Neural progenitor cell (in vitro differentiated cells): ENCODE data around the gene PRR35. TPM values are rescaled to one million over a fixed set of nuclear protein-coding genes. Genes with fewer than 3 reads are reported as not detected.

Experiments used
- DNase-seq: peaks from one replicate; pipeline ENCODE4 v3.0.0-alpha.2; 2016; ENCODE audit warnings: low spot score
- H2AFZ ChIP-seq: fragments of 200-600 bp; sonication (generic); replicated peaks from 2 replicates; pipeline ENCODE4 v1.6.1; 2016; ENCODE audit warnings: antibody characterized with exemption
- H3F3A ChIP-seq: fragments of 200-600 bp; sonication (generic); 2 replicates; pipeline ENCODE4 v1.6.1; 2016; ENCODE audit warnings: antibody characterized with exemption, low read depth
- H3K27ac ChIP-seq: fragments of 200-600 bp; sonication (generic); 2 replicates; pipeline ENCODE4 v1.5.1; 2016; ENCODE audit warnings: mild to moderate bottlenecking
- H3K27me3 ChIP-seq: fragments of 200-600 bp; sonication (generic); 2 replicates; pipeline ENCODE4 v1.6.1; 2016; ENCODE audit warnings: mild to moderate bottlenecking, moderate library complexity
- H3K36me3 ChIP-seq: fragments of 200-600 bp; sonication (generic); 2 replicates; pipeline ENCODE4 v1.5.1; 2016
- H3K4me1 ChIP-seq: fragments of 200-600 bp; sonication (generic); 2 replicates; pipeline ENCODE4 v1.6.1; 2016; ENCODE audit warnings: mixed run types
- H3K4me2 ChIP-seq: fragments of 200-600 bp; sonication (generic); 2 replicates; pipeline ENCODE4 v1.6.1; 2016
- H3K4me3 ChIP-seq: fragments of 200-600 bp; sonication (generic); 2 replicates; pipeline ENCODE4 v1.5.1; 2016
- H3K79me2 ChIP-seq: fragments of 200-600 bp; sonication (generic); 2 replicates; pipeline ENCODE4 v1.6.1; 2016; ENCODE audit warnings: low read depth
- H3K9ac ChIP-seq: fragments of 200-600 bp; sonication (generic); 2 replicates; pipeline ENCODE4 v1.6.1; 2016
- H3K9me3 ChIP-seq: fragments of 200-600 bp; sonication (generic); 2 replicates; pipeline ENCODE4 v1.5.1; 2016; ENCODE audit warnings: low read depth
- H4K20me1 ChIP-seq: fragments of 200-600 bp; sonication (generic); 2 replicates; pipeline ENCODE4 v1.6.1; 2016; ENCODE audit warnings: low read depth
- H3K27ac Mint-ChIP-seq: 3 replicates; pipeline ENCODE4 v1.8.0; 2021; ENCODE audit warnings: mixed read lengths
- H3K27me3 Mint-ChIP-seq: 2 replicates; pipeline ENCODE4 v1.8.0; 2022; ENCODE audit warnings: low read depth, mild to moderate bottlenecking, inconsistent platforms, moderate library complexity, mixed read lengths; ENCODE audit not compliant: insufficient read depth
- H3K36me3 Mint-ChIP-seq: 3 replicates; pipeline ENCODE4 v1.8.0; 2021; ENCODE audit warnings: mixed read lengths
- H3K4me1 Mint-ChIP-seq: 3 replicates; pipeline ENCODE4 v1.8.0; 2021; ENCODE audit warnings: mixed read lengths
- H3K4me3 Mint-ChIP-seq: 3 replicates; pipeline ENCODE4 v1.8.0; 2021; ENCODE audit warnings: mild to moderate bottlenecking, moderate library complexity, mixed read lengths
- H3K9me3 Mint-ChIP-seq: 3 replicates; pipeline ENCODE4 v1.8.0; 2020; ENCODE audit warnings: mixed read lengths
- CTCF ChIP-seq: fragments of 200-600 bp; sonication (generic); IDR thresholded peaks from 2 replicates; pipeline ENCODE4 v1.5.1; 2017; ENCODE audit warnings: antibody characterized with exemption, mild to moderate bottlenecking
- EZH2 ChIP-seq: fragments of 200-600 bp; sonication (generic); IDR thresholded peaks from 2 replicates; pipeline ENCODE4 v1.6.1; 2017; ENCODE audit warnings: antibody characterized with exemption, mild to moderate bottlenecking, moderate library complexity
- EZH2phosphoT487 ChIP-seq: fragments of 200-600 bp; sonication (generic); IDR thresholded peaks from 2 replicates; pipeline ENCODE4 v1.6.1; 2017; ENCODE audit warnings: antibody characterized with exemption
- total RNA-seq: library from RNA; depleted of rRNA; stranded (reverse); fragments of >200 nt; gene quantifications from 2 replicates; pipeline ENCODE4 v1.2.3, GENCODE V29; 2015; ENCODE audit warnings: low replicate concordance

PRR35 gene
- total RNA-seq, 1 donor from 2014 or later, result not detected

GRCh38 chr16:515175-515938 is 44.8 kb upstream of the PRR35 start:
- Histone ChIP-seq H3F3A (no peaks in the 10 kb centered on the region), H3K9ac (no peak overlapping the region), H3K9me3 (no peaks in the 10 kb centered on the region), H3K27ac (no peak overlapping the region), H3K4me2 (no peak overlapping the region), H3K4me3 (no peak overlapping the region), H3K4me1 (no peaks in the 10 kb centered on the region), H3K27me3 (no peaks in the 10 kb centered on the region), H4K20me1 (no peaks in the 10 kb centered on the region), H2AFZ (no peak overlapping the region), H3K79me2 (no peaks in the 10 kb centered on the region), H3K36me3 (no peaks in the 10 kb centered on the region)
- no peak overlapping the region for H3K27ac Mint-ChIP-seq
- H3K27me3 Mint-ChIP-seq, result no peaks in the 10 kb centered on the region
- no peaks in the 10 kb centered on the region for H3K4me1 Mint-ChIP-seq
- TF ChIP-seq EZH2phosphoT487, result no peak
- TF ChIP-seq CTCF, result no peak
- TF ChIP-seq EZH2, result no peak
- H3K4me3 Mint-ChIP-seq, result no peak overlapping the region
- no peaks in the 10 kb centered on the region for H3K9me3 Mint-ChIP-seq
- DNase-seq, result no peak
- peaks cover 7% of the 10 kb centered on the region for H3K36me3 Mint-ChIP-seq

- no peak for TF ChIP-seq EZH2phosphoT487
- TF ChIP-seq EZH2, result no peak
- no peak for TF ChIP-seq CTCF
- Histone ChIP-seq H3K4me3 (no peak overlapping the region), H2AFZ (no peak overlapping the region), H3K4me2 (no peak overlapping the region), H4K20me1 (no peaks in the 10 kb centered on the region), H3F3A (no peaks in the 10 kb centered on the region), H3K9me3 (no peaks in the 10 kb centered on the region), H3K9ac (no peak overlapping the region), H3K79me2 (no peaks in the 10 kb centered on the region), H3K27me3 (no peaks in the 10 kb centered on the region), H3K36me3 (no peaks in the 10 kb centered on the region), H3K4me1 (no peaks in the 10 kb centered on the region), H3K27ac (no peak overlapping the region)
- Mint-ChIP-seq H3K36me3 (peaks cover 7% of the 10 kb centered on the region), H3K27me3 (no peaks in the 10 kb centered on the region), H3K4me3 (no peak overlapping the region), H3K9me3 (no peaks in the 10 kb centered on the region), H3K27ac (no peak overlapping the region), H3K4me1 (no peaks in the 10 kb centered on the region)
- no peak for DNase-seq
These were observed 44.3 kb upstream of the PRR35 start for GRCh38 chr16:515939-516226.

- H3K4me1 Mint-ChIP-seq, result no peaks in the 10 kb centered on the region
- no peaks in the 10 kb centered on the region for H3K4me1 ChIP-seq
- H3K36me3 Mint-ChIP-seq, result peaks cover 7% of the 10 kb centered on the region
- H3K27me3 ChIP-seq, result no peaks in the 10 kb centered on the region
- H2AFZ ChIP-seq, result no peak overlapping the region
- H3K27me3 Mint-ChIP-seq, result no peaks in the 10 kb centered on the region
- H3K27ac ChIP-seq, result no peak overlapping the region
- H3K9me3 ChIP-seq, result no peaks in the 10 kb centered on the region
- no peaks in the 10 kb centered on the region for H3K9me3 Mint-ChIP-seq
- TF ChIP-seq CTCF (no peak), EZH2phosphoT487 (no peak), EZH2 (no peak)
- no peak overlapping the region for H3K27ac Mint-ChIP-seq
- H3K4me3 ChIP-seq, result no peak overlapping the region
- H3F3A ChIP-seq, result no peaks in the 10 kb centered on the region
- H3K9ac ChIP-seq, result no peak overlapping the region
- H4K20me1 ChIP-seq, result no peaks in the 10 kb centered on the region
- no peaks in the 10 kb centered on the region for H3K36me3 ChIP-seq
- DNase-seq, result no peak
- H3K79me2 ChIP-seq, result no peaks in the 10 kb centered on the region
- H3K4me3 Mint-ChIP-seq, result no peak overlapping the region
- H3K4me2 ChIP-seq, result no peak overlapping the region
These were observed 43.9 kb upstream of the PRR35 start for GRCh38 chr16:516301-516700.
